IMR-90 (cell line): Measurements from ENCODE around the gene FAM219A. TPM values are rescaled to one million over a fixed set of nuclear protein-coding genes. Genes with fewer than 3 reads are reported as not detected.

Experiments used
- ATAC-seq: fragments of 200-7000 bp; cut with Tn5 transposase; 2 replicates; pipeline ENCODE4 v1.9.1; 2020; ENCODE audit warnings: low read depth, mild to moderate bottlenecking, moderate library complexity
- BruUV-seq: library from RNA; stranded (reverse); fragments of 400-500 nt; replicated peaks from 2 replicates; lab custom pipeline; 2021; lab: Mats Ljungman, UMichigan
- CTCF ChIA-PET: fragments of 300-600 bp; formaldehyde crosslinking; extraction: SDS; loops from one replicate; lab custom pipeline; 2021; ENCODE audit warnings: antibody characterized with exemption; lab: Yijun Ruan, JAX
- POLR2A ChIA-PET: fragments of 300-600 bp; sonication (Branson Sonifier 250); formaldehyde crosslinking; loops from one replicate; lab custom pipeline; 2022; ENCODE audit warnings: antibody characterized with exemption; ENCODE audit not compliant: unreplicated experiment; lab: Charles Lee
- DNase-seq: peaks from one replicate; pipeline ENCODE4 v3.0.0; 2013
- H2AFZ ChIP-seq: replicated peaks from 2 replicates; pipeline ENCODE3; 2013; ENCODE audit warnings: low read length, mild to moderate bottlenecking; ENCODE audit not compliant: poor library complexity
- H2AK5ac ChIP-seq: 2 replicates; pipeline ENCODE4 v1.6.1; 2013; ENCODE audit warnings: low read depth, low read length, inconsistent platforms
- H2AK9ac ChIP-seq: replicated peaks from 2 replicates; pipeline ENCODE3; 2013; ENCODE audit warnings: mild to moderate bottlenecking, low read depth, low read length, moderate library complexity; ENCODE audit not compliant: poor library complexity
- H2BK120ac ChIP-seq: 2 replicates; pipeline ENCODE4 v1.6.1; 2013; ENCODE audit warnings: low read depth, low read length, inconsistent platforms
- H2BK15ac ChIP-seq: 3 replicates; pipeline ENCODE4 v1.6.1; 2013; ENCODE audit warnings: low read depth, low read length, inconsistent platforms
- H2BK20ac ChIP-seq: 2 replicates; pipeline ENCODE4 v1.6.1; 2013; ENCODE audit warnings: low read depth, mild to moderate bottlenecking, inconsistent platforms, low read length, moderate library complexity
- H2BK5ac ChIP-seq: 2 replicates; pipeline ENCODE4 v1.6.1; 2013; ENCODE audit warnings: mild to moderate bottlenecking, low read depth, low read length, inconsistent platforms; ENCODE audit not compliant: poor library complexity, severe bottlenecking
- H3K14ac ChIP-seq: replicated peaks from 2 replicates; pipeline ENCODE4 v1.6.1; 2013; ENCODE audit warnings: low read depth, low read length, inconsistent platforms
- H3K18ac ChIP-seq: 2 replicates; pipeline ENCODE4 v1.6.1; 2013; ENCODE audit warnings: low read depth, low read length, control low read depth
- H3K23ac ChIP-seq: 2 replicates; pipeline ENCODE4 v1.6.1; 2013; ENCODE audit warnings: low read depth, low read length, inconsistent platforms
- H3K27ac ChIP-seq: 2 replicates; pipeline ENCODE4 v1.5.1; 2013; ENCODE audit warnings: mild to moderate bottlenecking, control low read depth, low read length; ENCODE audit not compliant: insufficient read depth
- H3K27me3 ChIP-seq: 2 replicates; pipeline ENCODE4 v1.6.1; 2013; ENCODE audit warnings: low read length; ENCODE audit not compliant: control insufficient read depth, insufficient read depth
- H3K36me3 ChIP-seq: 2 replicates; pipeline ENCODE4 v1.6.1; 2013; ENCODE audit warnings: low read length, mixed read lengths; ENCODE audit not compliant: control insufficient read depth, insufficient read depth
- H3K4ac ChIP-seq: 2 replicates; pipeline ENCODE4 v1.6.1; 2013; ENCODE audit warnings: low read depth, low read length, inconsistent platforms
- H3K4me1 ChIP-seq: 2 replicates; pipeline ENCODE4 v1.6.1; 2013; ENCODE audit warnings: low read length, mixed read lengths; ENCODE audit not compliant: control insufficient read depth, insufficient read depth
- H3K4me2 ChIP-seq: 2 replicates; pipeline ENCODE4 v1.6.1; 2013; ENCODE audit warnings: low read depth, mild to moderate bottlenecking, control low read depth, low read length, moderate library complexity
- H3K4me3 ChIP-seq: 2 replicates; pipeline ENCODE4 v1.5.1; 2013; ENCODE audit warnings: low read depth, mild to moderate bottlenecking, control low read depth, low read length, moderate library complexity; ENCODE audit not compliant: insufficient read depth
- H3K56ac ChIP-seq: 2 replicates; pipeline ENCODE4 v1.6.1; 2013; ENCODE audit warnings: low read length, inconsistent platforms; ENCODE audit not compliant: insufficient read depth; ENCODE audit errors: extremely low read depth
- H3K79me1 ChIP-seq, 2 experiments: 2 replicates each; pipeline ENCODE4 v1.6.1; 2013; ENCODE audit warnings: low read length in 2 of 2, inconsistent platforms in 1 of 2, low read depth in 1 of 2
- H3K9ac ChIP-seq: 2 replicates; pipeline ENCODE4 v1.6.1; 2013; ENCODE audit warnings: low read depth, low read length, control low read depth
- H3K9me1 ChIP-seq: 2 replicates; pipeline ENCODE4 v1.6.1; 2013; ENCODE audit warnings: low read length, inconsistent platforms; ENCODE audit not compliant: insufficient read depth
- H3K9me3 ChIP-seq: 2 replicates; pipeline ENCODE4 v1.6.1; 2013; ENCODE audit warnings: low read length; ENCODE audit not compliant: control insufficient read depth, insufficient read depth
- H4K20me1 ChIP-seq: 2 replicates; pipeline ENCODE4 v1.6.1; 2013; ENCODE audit warnings: low read length, inconsistent platforms; ENCODE audit not compliant: insufficient read depth
- H4K5ac ChIP-seq: 2 replicates; pipeline ENCODE4 v1.6.1; 2013; ENCODE audit warnings: mild to moderate bottlenecking, low read depth, low read length, control low read depth
- H4K8ac ChIP-seq, 2 experiments: 2 replicates each; pipeline ENCODE4 v1.6.1; 2013; ENCODE audit warnings: low read depth in 2 of 2, low read length in 2 of 2, control low read depth in 1 of 2, inconsistent platforms in 1 of 2
- H4K91ac ChIP-seq: 2 replicates; pipeline ENCODE4 v1.6.1; 2013; ENCODE audit warnings: low read depth, low read length, inconsistent platforms; ENCODE audit not compliant: insufficient read depth
- BHLHE40 ChIP-seq: fragments of 150-350 bp; IDR thresholded peaks from 2 replicates; pipeline ENCODE4 v1.6.1; 2016; ENCODE audit warnings: mild to moderate bottlenecking, low read depth, low read length
- CTCF ChIP-seq: conservative IDR thresholded peaks from 2 replicates; pipeline ENCODE4 v1.5.1; 2012; ENCODE audit warnings: mild to moderate bottlenecking, low read depth, low read length, improper control_type of control experiment
- ELK1 ChIP-seq: fragments of 150-350 bp; IDR thresholded peaks from 2 replicates; pipeline ENCODE4 v1.6.1; 2016; ENCODE audit warnings: low read depth, mild to moderate bottlenecking, low read length, moderate library complexity, borderline replicate concordance
- MAZ ChIP-seq: IDR thresholded peaks from 2 replicates; pipeline ENCODE4 v1.6.1; 2012; ENCODE audit warnings: low read depth, mild to moderate bottlenecking, low read length, improper control_type of control experiment, moderate library complexity, borderline replicate concordance
- MXI1 ChIP-seq: IDR thresholded peaks from 2 replicates; pipeline ENCODE4 v1.6.1; 2012; ENCODE audit warnings: low read depth, mild to moderate bottlenecking, low read length, moderate library complexity, borderline replicate concordance
- NFE2L2 ChIP-seq: fragments of 150-350 bp; IDR thresholded peaks from 2 replicates; pipeline ENCODE4 v1.6.1; 2016; ENCODE audit warnings: low read depth, mild to moderate bottlenecking, low read length
- WGBS, 2 experiments: methylation state at CpG; one replicate each; pipeline versions ENCODE4 v1.1.5 to v1.1.7; 2013; ENCODE audit warnings: missing lambda C conversion rate in 2 of 2; ENCODE audit not compliant: insufficient read length in 1 of 2; ENCODE audit errors: extremely low coverage in 2 of 2; 5-methylcytosine and 5-hydroxymethylcytosine counted together
- dilution Hi-C: fragments of 300-500 bp; cut with HindIII; formaldehyde crosslinking; loops from one replicate; pipeline ENCODE4 v1.14.3; 2018; ENCODE audit warnings: low sequenced_read_pairs; ENCODE audit not compliant: unreplicated experiment
- in situ Hi-C: fragments of 300-500 bp; cut with MboI; formaldehyde crosslinking; loops from 3 replicates; pipeline ENCODE4 v1.14.3; 2019; ENCODE audit warnings: low sequenced_read_pairs, inconsistent platforms, mixed read lengths
- intact Hi-C: fragments of 100-400 bp; cut with micrococcal nuclease; formaldehyde crosslinking; loops from 2 replicates; pipeline ENCODE4 v1.10.0; 2022
- polyA plus RNA-seq, 3 experiments: library from polyadenylated mRNA; depleted of rRNA; stranded (reverse); fragments of >200 nt; gene quantifications; 2 replicates each; pipeline ENCODE4 v1.2.3, GENCODE V29; 2012; ENCODE audit warnings: low replicate concordance in 1 of 3
- total RNA-seq: library from RNA; depleted of rRNA; stranded (reverse); fragments of >200 nt; gene quantifications from 2 replicates; pipeline ENCODE4 v1.2.3, GENCODE V29; 2012

The FAM219A gene
- total and polyA plus RNA-seq, 2 of the 4 experiments (the other 2 are of a cell fraction), result 4.8 to 20.8 TPM

DNA sequence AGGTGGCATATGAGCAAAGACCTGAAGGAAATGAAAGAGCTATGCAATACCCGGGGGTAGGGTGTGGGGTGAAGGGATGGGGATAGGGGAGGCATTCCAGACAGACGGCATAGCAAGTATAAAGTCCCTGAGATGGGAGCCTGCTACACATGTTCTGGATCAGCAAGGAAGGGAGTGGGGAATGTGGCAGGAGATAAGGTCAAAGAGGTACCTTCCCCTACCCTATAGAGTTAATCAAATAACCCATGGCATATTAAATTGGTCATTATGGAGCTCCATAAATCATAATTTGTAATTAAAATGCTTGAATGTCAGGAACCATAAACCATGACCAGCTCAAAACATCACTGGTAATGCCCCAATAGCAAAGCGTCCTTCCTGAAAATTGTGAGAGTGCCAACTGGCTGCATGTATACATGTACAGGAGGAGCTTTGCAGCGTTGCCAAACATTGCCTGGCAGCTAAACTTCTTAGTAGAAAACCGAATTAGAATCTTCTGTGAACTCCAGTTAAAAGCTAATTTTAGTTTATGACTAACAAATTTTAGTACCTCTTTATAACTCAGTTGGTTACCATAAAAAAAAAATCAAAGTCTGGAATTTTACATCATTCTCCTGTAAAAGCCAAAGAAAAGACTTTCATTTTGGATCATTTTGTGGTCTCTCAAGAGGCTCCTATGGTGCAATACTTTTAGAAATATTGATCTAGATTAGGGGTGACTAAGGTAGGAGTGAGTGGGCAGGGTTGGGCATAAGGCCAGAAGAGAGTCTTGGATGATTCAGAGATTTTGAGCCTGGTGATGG lies 4.9 kb upstream of the FAM219A start (continued):
- no peak for TF ChIP-seq NFE2L2

GRCh38 chr9:34459941-34460340 lies 1.6 kb upstream of the FAM219A start:
- no CpG with 5 or more reads among the region's 3 CpGs for WGBS, 2 experiments
- no peak overlapping the region for H2BK15ac ChIP-seq
- H3K4ac ChIP-seq, result no peak overlapping the region
- no peak overlapping the region for H2BK20ac ChIP-seq
- H3K14ac ChIP-seq, result no peak overlapping the region
- H3K4me3 ChIP-seq, result no peak overlapping the region
- H4K8ac ChIP-seq, result no peak overlapping the region
- peaks cover 9% of the 10 kb centered on the region for H3K27me3 ChIP-seq
- no peak for ATAC-seq
- no peaks in the 10 kb centered on the region for H3K9me3 ChIP-seq
- POLR2A ChIA-PET, result no interaction called here
- peaks cover 5% of the 10 kb centered on the region for H3K4me1 ChIP-seq
- peaks cover 0 to 32% of the 10 kb centered on the region in 2 experiments; a peak in 3 of 4 replicates for H3K79me1 ChIP-seq
- no peak overlapping the region for H3K9ac ChIP-seq
- no TSS peak for BruUV-seq
- H3K4me2 ChIP-seq, result no peak overlapping the region
- no peak overlapping the region for H3K27ac ChIP-seq
- H2AFZ ChIP-seq, result no peak overlapping the region
- H3K23ac ChIP-seq, result no peak overlapping the region
- no peak overlapping the region for H3K18ac ChIP-seq
- H4K20me1 ChIP-seq, result peaks cover 21% of the 10 kb centered on the region
- dilution Hi-C loops (no loop called here), in situ Hi-C loops (no loop called here), intact Hi-C loops (no loop called here)
- no peak overlapping the region for H2BK5ac ChIP-seq
- H4K91ac ChIP-seq, result no peak overlapping the region
- DNase-seq, result peak; percentile 57
- no peak overlapping the region for H3K56ac ChIP-seq
- no peak overlapping the region for H2AK5ac ChIP-seq
- H2BK120ac ChIP-seq, result no peak overlapping the region
- peaks cover 5% of the 10 kb centered on the region for H3K9me1 ChIP-seq
- no peak for TF ChIP-seq MAZ
- no peak for TF ChIP-seq BHLHE40
- TF ChIP-seq ELK1, result no peak
- TF ChIP-seq CTCF, result no peak
- TF ChIP-seq MXI1, result no peak
- CTCF ChIA-PET, result no interaction called here
- no peak overlapping the region for H2AK9ac ChIP-seq
- no peaks in the 10 kb centered on the region for H3K36me3 ChIP-seq
- no peak overlapping the region for H4K5ac ChIP-seq
